Measurements from ENCODE around the gene MS4A4A.

The MS4A4A gene

GRCh38 chr11:60303661-60304060, 23.2 kb downstream of the MS4A4A start:
- no peak for TF ChIP-seq CTCF (IDR thresholded peaks at IDR 0.05)
- no peak for DNase-seq (ENCODE audit: low spot score)
- Histone ChIP-seq H3K27ac (no peak overlapping the region), H3K4me3 (no peak overlapping the region)

- TF ChIP-seq CTCF (IDR thresholded peaks at IDR 0.05): no peak
- no peak for DNase-seq (ENCODE audit: low spot score)
- H3K4me3 ChIP-seq: no peak overlapping the region
- no peak overlapping the region for H3K27ac ChIP-seq
These were observed 25.6 kb downstream of the MS4A4A start for GRCh38 chr11:60305906-60306619.

GRCh38 chr11:60307507-60308195, 27.2 kb downstream of the MS4A4A start:
- no peak for DNase-seq (ENCODE audit: low spot score)
- TF ChIP-seq CTCF (IDR thresholded peaks at IDR 0.05): no peak
- Histone ChIP-seq H3K27ac (no peak overlapping the region), H3K4me3 (no peak overlapping the region)

- no peak for DNase-seq (ENCODE audit: low spot score)
- no peak for TF ChIP-seq CTCF (IDR thresholded peaks at IDR 0.05)
- Histone ChIP-seq H3K4me3 (no peak overlapping the region), H3K27ac (peak overlapping the region in 1 of 2 donors; percentile 38)
These were observed 30.0 kb downstream of the MS4A4A start for GRCh38 chr11:60310407-60310998.

GRCh38 chr11:60314635-60315321, 34.3 kb downstream of the MS4A4A start:
- Histone ChIP-seq H3K27ac (no peak overlapping the region), H3K4me3 (no peak overlapping the region)
- DNase-seq (ENCODE audit: low spot score): no peak
- no peak for TF ChIP-seq CTCF (IDR thresholded peaks at IDR 0.05)

- Histone ChIP-seq H3K27ac (no peak overlapping the region), H3K4me3 (no peak overlapping the region)
- no peak for TF ChIP-seq CTCF (IDR thresholded peaks at IDR 0.05)
- DNase-seq (ENCODE audit: low spot score): no peak
These were observed 35.4 kb downstream of the MS4A4A start for GRCh38 chr11:60315871-60316270.

Measured in coronary artery (tissue), 2 donors.